Astrocyte of the spinal cord (primary cell): ENCODE results near the gene GCNA.

Experiments
- DNase-seq: peaks from one replicate; pipeline ENCODE4 v3.0.0; 2011; ENCODE audit warnings: low read depth, low spot score
- H3K4me3 ChIP-seq: 2 replicates; pipeline ENCODE4 v1.5.1; 2011; ENCODE audit warnings: low read depth, mild to moderate bottlenecking, low read length, moderate library complexity
- CTCF ChIP-seq: IDR thresholded peaks from 2 replicates; pipeline ENCODE4 v1.5.1; 2012; ENCODE audit warnings: low read depth, mild to moderate bottlenecking, low read length, inconsistent platforms
- in situ Hi-C: cut with HindIII; loops from 2 replicates; pipeline ENCODE4 v1.10.0; 2017; ENCODE audit warnings: low sequenced_read_pairs

Gene GCNA

DNA sequence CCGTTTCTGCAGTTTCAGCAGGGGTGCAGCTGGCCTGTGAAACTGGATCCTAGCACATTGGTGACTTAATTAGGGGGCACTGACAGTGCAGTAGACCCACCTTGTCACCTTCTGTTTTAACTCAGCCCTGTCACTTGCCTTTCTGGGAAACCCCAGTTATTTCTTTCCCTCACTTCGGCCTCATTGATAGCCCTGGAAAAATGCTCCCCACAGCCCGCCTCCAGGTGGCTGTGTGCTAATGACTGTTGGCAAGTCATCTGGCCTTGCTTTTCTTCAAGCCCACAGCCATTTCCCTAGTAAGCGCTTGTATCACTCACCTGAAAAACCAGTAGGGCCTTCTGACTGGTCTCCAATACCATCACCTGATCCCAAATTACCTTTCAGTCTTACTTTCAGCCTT is 36.8 kb downstream of the GCNA start:
- no peak overlapping the region for H3K4me3 ChIP-seq
- in situ Hi-C loops = no loop called here
- TF ChIP-seq CTCF = no peak

DNA sequence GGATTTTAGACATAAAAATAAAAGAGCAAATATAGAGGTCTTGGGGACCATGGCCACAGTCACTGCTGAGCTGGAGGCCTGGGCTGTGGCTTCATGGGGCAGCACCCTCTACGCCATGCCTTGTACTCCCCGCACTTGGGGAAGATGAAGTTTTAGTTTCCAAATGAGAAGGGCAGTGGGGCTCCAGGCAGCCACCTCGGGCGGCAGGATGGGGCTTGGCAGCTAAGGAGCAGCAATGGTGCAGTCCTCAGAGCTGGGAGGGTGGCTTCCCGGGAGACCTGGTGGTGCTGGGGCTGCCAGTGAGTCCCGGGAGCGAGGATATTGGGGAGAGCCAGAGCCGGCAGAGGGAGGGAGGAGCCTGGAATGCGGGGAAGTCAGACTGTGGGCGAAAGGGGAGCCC is 37.7 kb downstream of the GCNA start:
- H3K4me3 ChIP-seq = no peak overlapping the region
- DNase-seq = no peak
- in situ Hi-C loops = no loop called here
- no peak for TF ChIP-seq CTCF

More for the DNA sequence above, 36.8 kb downstream of the GCNA start:
- DNase-seq = no peak

DNA sequence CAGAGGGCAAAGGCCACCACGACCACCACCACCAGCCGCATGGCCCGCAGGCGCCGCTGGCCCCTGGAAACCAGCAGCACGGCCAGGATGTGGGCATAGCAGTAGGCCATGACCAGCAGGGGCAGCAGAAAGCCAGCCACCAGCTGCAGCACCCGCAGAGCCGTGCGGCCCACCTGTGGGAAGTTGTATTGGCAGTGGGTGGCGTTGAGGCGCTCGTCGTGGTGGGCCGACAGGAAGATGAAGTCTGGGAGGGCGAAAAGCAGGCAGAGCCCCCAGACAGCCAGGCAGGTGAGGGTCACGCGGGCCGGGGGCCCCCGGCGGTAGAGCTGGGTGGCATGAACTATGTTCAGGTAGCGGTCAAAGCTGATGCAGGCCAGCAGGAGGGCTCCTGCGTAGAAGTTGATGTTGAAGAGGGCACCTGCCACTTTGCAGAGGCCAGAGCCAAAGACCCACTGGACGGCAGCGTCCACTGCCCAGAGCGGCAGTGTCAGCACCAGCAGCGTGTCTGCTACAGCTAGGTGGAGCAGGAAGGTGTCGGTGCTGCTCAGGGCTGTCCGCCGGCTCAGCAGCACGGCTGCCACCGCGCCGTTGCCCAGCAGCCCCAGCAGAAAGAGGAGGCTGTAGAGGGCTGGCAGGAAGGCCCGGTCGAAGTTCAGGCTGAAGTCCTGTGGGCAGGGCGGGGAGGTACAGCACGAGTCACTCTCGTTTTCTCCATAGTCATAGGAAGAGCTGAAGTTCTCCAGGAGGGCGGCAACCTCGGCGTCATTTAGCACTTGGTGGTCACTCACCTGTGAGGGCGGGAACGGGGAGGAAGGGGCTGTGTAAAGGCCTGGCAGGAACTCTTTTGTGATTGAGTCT is 38.7 kb downstream of the GCNA start:
- in situ Hi-C loops = no loop called here

DNA sequence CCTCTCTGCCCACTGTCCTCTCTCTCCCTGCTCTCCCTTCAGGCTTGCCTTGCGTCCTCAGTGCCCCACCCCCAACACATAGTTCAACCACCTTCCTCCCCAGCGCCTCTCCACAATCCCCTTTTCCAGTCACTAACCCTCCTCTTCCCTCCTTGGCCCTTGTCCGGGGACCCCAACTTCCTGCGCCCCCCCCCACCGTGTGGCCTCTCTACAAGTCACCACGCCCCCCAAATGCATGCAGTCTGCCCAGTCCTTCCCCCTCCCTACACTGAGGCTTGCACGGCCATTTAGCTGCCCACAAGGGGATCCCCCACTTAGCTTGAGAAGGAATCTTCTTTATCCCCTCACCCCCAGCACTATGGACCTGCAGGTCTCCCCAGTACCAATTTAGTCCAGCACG is 39.5 kb downstream of the GCNA start:
- in situ Hi-C loops = no loop called here
- TF ChIP-seq CTCF = no peak
- DNase-seq = no peak
- no peak overlapping the region for H3K4me3 ChIP-seq

More for the DNA sequence above, 38.7 kb downstream of the GCNA start:
- no peak overlapping the region for H3K4me3 ChIP-seq
- DNase-seq = no peak
- no peak for TF ChIP-seq CTCF

GRCh38 chrX:71618303-71618721 is 40.1 kb downstream of the GCNA start, which contains the start of gene CXCR3:
CXCR3 (minus strand) TSS chrX:71618511; CDS start chrX:71618449, 62 bp downstream.
- TF ChIP-seq CTCF = no peak
- DNase-seq = peak; percentile 18
- in situ Hi-C loops = no loop called here
- H3K4me3 ChIP-seq = no peak within 1 kb of the TSS

- no peak overlapping the region for H3K4me3 ChIP-seq
- DNase-seq = no peak
- in situ Hi-C loops = no loop called here
- TF ChIP-seq CTCF = no peak
These were observed 40.5 kb downstream of the GCNA start for GRCh38 chrX:71618787-71619186.
